ENCODE results near the gene CAMK1D.
A peak's percentile ranks its signal among the peaks of the same experiment; 100 is the strongest.

CAMK1D gene

DNA sequence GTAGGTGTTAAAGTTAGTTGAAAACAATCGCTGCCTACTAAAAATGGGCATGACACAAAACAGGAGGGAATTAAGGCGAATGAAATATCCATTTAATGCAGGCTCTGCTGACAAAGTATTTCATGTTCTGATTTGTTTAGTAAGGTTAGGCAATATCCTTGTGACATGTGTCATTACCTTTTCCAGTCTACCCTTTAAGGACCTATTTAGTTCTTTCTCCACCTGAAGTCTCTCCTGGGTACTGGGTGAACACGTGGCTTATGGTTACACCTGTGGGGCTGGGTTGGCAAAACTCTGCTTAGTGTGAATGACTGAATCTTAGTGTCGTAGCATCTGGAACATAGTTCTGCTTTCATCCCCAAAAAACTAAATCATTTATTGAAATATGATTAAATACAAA is 338.6 kb downstream of the CAMK1D start:
- Mint-ChIP-seq H3K9me3 (no peaks in the 10 kb centered on the region), H3K4me1 (ENCODE audit: low read depth) (no peaks in the 10 kb centered on the region), H3K27ac (no peak overlapping the region), H3K27me3 (no peaks in the 10 kb centered on the region), H3K36me3 (ENCODE audit: low read depth) (no peaks in the 10 kb centered on the region), H3K4me3 (no peak overlapping the region)
- intact Hi-C loops (cut with micrococcal nuclease): no loop called here

DNA sequence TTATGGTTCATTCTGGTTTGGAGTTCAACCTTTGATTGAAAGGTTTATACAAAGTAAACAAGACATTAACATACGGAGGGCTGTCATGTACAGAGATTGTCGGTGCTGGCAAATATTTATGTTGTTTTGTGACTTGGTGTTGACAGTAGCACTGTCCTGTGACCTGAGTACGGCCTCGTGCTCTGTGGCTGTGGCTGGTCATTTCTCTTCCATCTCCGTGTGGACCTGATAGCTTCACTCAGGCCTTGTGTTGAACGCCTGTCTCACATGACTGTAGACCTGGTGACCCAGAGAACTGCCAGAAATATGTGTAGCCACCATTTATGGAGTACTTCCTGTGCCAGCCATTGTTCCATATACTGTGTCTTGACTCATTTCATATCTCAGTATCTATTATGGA is 340.5 kb downstream of the CAMK1D start:
- Mint-ChIP-seq H3K4me3 (no peak overlapping the region), H3K4me1 (ENCODE audit: low read depth) (no peaks in the 10 kb centered on the region), H3K27me3 (no peaks in the 10 kb centered on the region), H3K36me3 (ENCODE audit: low read depth) (no peaks in the 10 kb centered on the region), H3K9me3 (no peaks in the 10 kb centered on the region), H3K27ac (no peak overlapping the region)
- intact Hi-C loops (cut with micrococcal nuclease): no loop called here

DNA sequence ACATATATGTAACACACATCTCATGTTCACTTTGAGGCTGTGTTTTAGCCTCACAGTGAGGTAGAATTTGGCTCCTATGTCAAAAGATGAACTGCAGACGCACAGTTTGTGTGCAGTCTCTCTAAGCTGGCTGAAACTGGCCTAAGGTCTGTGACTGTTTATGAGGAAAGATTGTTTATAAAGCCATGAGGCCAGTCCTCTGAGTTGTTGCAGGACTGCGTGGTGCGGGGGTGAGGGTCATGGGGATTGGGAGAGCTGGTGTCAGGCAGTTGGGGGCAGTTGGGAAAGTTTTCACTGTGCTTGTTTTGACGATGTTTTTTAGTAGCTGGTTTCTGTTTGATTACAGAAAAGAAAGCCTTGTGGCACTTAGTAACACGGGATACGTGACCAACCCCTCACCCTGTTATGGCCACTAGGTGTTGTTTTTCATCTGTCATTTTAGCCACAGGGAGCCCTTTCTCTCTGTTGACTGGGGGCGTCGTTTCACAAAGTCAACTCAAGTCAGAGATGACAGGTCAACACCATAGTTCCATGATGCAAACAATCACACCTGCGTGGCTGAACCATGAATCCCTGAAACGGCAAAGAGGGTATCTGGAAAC is 341.3 kb downstream of the CAMK1D start:
- H3K27ac Mint-ChIP-seq: no peak overlapping the region
- H3K4me1 Mint-ChIP-seq (ENCODE audit: low read depth): no peaks in the 10 kb centered on the region
- H3K36me3 Mint-ChIP-seq (ENCODE audit: low read depth): no peaks in the 10 kb centered on the region
- intact Hi-C loops (cut with micrococcal nuclease): no loop called here
- H3K9me3 Mint-ChIP-seq: no peaks in the 10 kb centered on the region
- no peaks in the 10 kb centered on the region for H3K27me3 Mint-ChIP-seq
- no peak overlapping the region for H3K4me3 Mint-ChIP-seq

DNA sequence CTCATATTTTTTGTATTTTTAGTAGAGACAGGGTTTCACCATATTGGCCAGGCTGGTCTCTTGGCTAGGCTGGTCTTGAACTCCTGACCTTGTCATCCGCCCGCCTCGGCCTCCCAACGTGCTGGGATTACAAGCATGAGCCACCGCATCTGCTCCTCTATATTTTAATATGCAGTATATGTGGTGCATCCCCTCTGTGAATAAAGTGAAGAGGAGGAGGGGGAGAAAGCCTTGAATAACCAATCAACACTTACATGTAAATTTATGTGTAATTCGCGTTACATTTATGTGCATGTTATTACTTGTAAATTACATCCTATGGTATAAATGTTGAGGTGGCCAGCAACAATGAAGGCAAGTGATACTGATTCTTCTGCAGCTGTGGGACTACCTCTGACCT is 342.2 kb downstream of the CAMK1D start:
- Mint-ChIP-seq H3K27ac (no peak overlapping the region), H3K4me1 (ENCODE audit: low read depth) (no peaks in the 10 kb centered on the region), H3K27me3 (no peaks in the 10 kb centered on the region), H3K9me3 (no peaks in the 10 kb centered on the region), H3K36me3 (ENCODE audit: low read depth) (no peaks in the 10 kb centered on the region), H3K4me3 (no peak overlapping the region)
- intact Hi-C loops (cut with micrococcal nuclease): no loop called here

DNA sequence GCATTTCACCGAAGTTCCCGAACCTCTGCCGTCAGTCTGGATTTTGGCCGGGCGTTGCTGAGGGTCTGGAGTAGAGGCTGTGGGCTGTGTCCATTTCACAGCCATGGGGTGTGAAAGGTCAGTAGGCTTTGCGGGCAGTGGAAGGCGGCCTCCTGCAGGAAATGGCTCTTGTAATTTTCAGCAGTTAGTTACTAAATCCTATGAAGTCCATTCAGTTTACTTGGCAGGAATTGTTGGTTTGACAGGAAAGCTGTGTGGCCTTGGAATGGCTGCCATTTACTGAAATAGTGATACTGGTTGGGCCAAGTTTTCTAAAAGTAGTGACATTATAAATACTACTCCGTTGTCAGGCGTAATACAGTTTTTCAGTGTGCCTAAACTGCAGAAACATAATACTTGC is 348.4 kb downstream of the CAMK1D start:
- H3K9me3 Mint-ChIP-seq: peaks cover 38% of the 10 kb centered on the region
- no peak overlapping the region for H3K27ac Mint-ChIP-seq
- H3K4me1 Mint-ChIP-seq (ENCODE audit: low read depth): peaks cover 24% of the 10 kb centered on the region
- peaks cover 45% of the 10 kb centered on the region for H3K36me3 Mint-ChIP-seq (ENCODE audit: low read depth)
- H3K4me3 Mint-ChIP-seq: no peak overlapping the region
- intact Hi-C loops (cut with micrococcal nuclease): no loop called here
- no peaks in the 10 kb centered on the region for H3K27me3 Mint-ChIP-seq

DNA sequence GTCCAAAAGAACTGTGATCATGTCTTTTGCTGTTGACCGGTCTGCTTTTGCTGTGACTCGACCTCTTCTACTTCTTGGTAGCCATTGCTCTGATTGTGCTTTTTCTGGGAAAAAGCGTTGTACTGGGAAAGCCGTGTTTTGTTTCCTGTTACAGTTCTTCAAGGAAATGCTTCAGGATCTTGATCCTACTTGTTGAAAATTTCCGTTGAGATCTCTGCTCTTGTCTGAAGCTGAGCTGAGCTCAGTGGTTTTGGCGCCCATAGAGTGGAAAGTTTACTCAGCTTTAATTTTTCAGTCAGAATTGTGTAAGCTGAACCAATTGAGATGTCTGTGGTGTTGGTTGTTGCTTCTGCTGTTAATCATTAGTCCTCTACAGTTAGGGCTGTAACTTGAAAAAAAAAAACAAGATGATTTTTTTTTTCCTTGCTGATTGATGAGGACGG is 349.9 kb downstream of the CAMK1D start:
- intact Hi-C loops (cut with micrococcal nuclease): no loop called here
- Mint-ChIP-seq H3K36me3 (ENCODE audit: low read depth) (peaks cover 45% of the 10 kb centered on the region), H3K27me3 (no peaks in the 10 kb centered on the region), H3K4me3 (no peak overlapping the region), H3K9me3 (peaks cover 38% of the 10 kb centered on the region), H3K4me1 (ENCODE audit: low read depth) (peaks cover 32% of the 10 kb centered on the region), H3K27ac (no peak overlapping the region)

DNA sequence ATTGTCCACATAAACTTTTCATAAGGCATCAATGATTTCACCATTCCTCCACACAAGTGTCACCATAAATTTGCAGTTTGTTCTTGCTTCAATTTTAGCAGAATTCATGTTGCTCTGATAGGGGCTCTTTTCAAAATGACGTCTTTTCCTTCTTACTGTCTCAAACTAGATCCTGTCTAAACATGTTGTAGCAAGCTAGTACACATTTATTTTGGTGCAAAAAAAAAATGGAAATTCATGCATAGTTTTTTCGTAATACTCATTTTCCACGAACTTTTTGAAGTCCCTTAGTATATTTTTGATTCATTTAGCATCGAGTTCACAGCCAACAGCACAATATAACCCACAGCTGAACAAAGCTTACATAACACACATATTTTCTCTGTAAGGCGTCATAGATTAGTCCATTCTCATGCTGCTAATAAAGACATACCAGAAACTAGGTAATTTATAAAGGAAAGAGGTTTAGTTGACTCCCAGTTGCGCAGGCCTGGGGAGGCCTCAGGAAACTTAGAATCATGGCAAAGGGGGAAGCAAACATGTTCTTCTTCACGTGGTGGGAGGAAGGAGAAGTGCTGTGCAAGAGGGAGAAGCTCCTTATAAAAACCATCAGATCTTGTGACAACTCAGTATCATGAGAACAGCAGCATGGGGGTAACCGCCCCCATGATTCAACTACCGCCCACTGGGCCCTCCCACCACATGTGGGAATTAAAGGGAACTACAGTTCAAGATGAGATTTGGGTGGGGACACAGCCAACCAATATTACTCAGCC is 350.6 kb downstream of the CAMK1D start:
- H3K9me3 Mint-ChIP-seq: peaks cover 38% of the 10 kb centered on the region
- peaks cover 38% of the 10 kb centered on the region for H3K4me1 Mint-ChIP-seq (ENCODE audit: low read depth)
- H3K36me3 Mint-ChIP-seq (ENCODE audit: low read depth): peaks cover 45% of the 10 kb centered on the region
- intact Hi-C loops (cut with micrococcal nuclease): loop anchor here (10.0 kb wide), 1 partner anchor 455 kb away; no protein-coding TSS in a partner anchor
- H3K4me3 Mint-ChIP-seq: no peak overlapping the region
- H3K27me3 Mint-ChIP-seq: no peaks in the 10 kb centered on the region
- peak overlapping the region; percentile 68 for H3K27ac Mint-ChIP-seq

DNA sequence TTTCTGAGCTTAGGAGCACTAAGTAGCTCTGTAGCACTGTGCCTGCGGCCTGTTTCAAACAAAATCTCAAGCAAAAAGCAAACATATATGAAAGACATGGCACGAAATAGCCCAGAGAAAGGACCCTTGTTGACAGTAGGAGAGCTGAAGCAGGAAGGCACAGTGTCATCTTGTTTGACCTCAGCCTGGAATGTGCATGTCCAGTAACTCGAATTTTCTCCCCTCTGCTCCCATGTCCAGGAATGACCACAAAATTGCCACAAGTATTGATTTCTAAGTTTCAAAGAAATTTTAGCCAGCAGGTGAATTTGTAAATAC is 351.2 kb downstream of the CAMK1D start:
- peaks cover 45% of the 10 kb centered on the region for H3K36me3 Mint-ChIP-seq (ENCODE audit: low read depth)
- peaks cover 38% of the 10 kb centered on the region for H3K4me1 Mint-ChIP-seq (ENCODE audit: low read depth)
- intact Hi-C loops (cut with micrococcal nuclease): loop anchor here (10.0 kb wide), 1 partner anchor 456 kb away; no protein-coding TSS in a partner anchor
- H3K9me3 Mint-ChIP-seq: peaks cover 38% of the 10 kb centered on the region
- no peaks in the 10 kb centered on the region for H3K27me3 Mint-ChIP-seq
- H3K4me3 Mint-ChIP-seq: no peak overlapping the region
- peak overlapping the region; percentile 68 for H3K27ac Mint-ChIP-seq

DNA sequence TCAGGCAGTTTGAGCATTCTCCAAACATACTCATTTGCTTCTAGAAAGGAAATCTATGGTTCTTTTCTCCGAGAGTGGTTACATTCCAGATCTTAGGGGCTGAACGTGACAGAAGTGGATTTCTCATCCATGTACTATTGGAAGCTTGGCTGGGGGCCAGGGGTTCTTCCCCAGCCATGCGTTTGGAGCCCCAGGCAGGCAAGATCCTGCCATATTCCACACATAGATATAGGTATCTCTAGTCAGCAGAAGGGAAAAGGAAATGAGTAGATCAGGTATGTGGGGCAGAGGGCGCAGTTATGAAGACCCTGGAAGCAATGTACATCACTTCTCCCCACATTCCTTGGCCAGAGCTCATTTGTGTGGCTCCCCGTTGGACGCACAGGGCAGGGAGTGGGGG is 352.3 kb downstream of the CAMK1D start:
- H3K27me3 Mint-ChIP-seq: no peaks in the 10 kb centered on the region
- H3K4me1 Mint-ChIP-seq (ENCODE audit: low read depth): peaks cover 39% of the 10 kb centered on the region
- H3K27ac Mint-ChIP-seq: no peak overlapping the region
- peaks cover 45% of the 10 kb centered on the region for H3K36me3 Mint-ChIP-seq (ENCODE audit: low read depth)
- intact Hi-C loops (cut with micrococcal nuclease): loop anchor here (10.0 kb wide), 1 partner anchor 457 kb away; no protein-coding TSS in a partner anchor
- H3K4me3 Mint-ChIP-seq: no peak overlapping the region
- peaks cover 38% of the 10 kb centered on the region for H3K9me3 Mint-ChIP-seq

DNA sequence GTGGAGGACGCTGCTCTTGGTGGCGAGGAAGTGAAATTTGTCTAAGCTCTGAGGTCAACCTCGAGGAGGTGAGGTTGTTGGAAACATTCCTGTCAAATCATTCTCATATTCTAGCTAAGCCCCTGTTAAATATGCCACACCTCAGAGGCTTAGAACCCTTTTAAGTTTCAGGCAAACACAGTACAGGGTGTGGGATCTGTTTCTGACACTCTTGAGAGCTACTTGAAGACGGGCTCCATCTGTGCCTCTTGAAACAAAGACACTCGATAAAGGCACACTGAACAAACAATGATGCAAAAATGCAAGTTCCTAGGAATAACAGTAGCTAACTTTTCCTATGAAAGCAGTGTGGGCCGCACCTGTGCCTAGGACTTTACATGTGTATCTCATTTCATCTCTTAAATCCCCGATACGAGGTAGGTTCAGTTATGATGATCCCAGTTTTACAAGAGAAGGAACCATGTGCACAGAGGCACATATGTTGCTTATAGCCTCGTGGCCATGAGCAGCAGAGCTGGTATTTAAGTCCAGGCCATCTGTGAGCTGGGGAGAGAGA is 352.9 kb downstream of the CAMK1D start:
- intact Hi-C loops (cut with micrococcal nuclease): loop anchor here (10.0 kb wide), 1 partner anchor 457 kb away; no protein-coding TSS in a partner anchor
- H3K36me3 Mint-ChIP-seq (ENCODE audit: low read depth): peaks cover 43% of the 10 kb centered on the region
- peaks cover 38% of the 10 kb centered on the region for H3K9me3 Mint-ChIP-seq
- H3K27ac Mint-ChIP-seq: no peak overlapping the region
- no peak overlapping the region for H3K4me3 Mint-ChIP-seq
- H3K27me3 Mint-ChIP-seq: no peaks in the 10 kb centered on the region
- peaks cover 45% of the 10 kb centered on the region for H3K4me1 Mint-ChIP-seq (ENCODE audit: low read depth)

DNA sequence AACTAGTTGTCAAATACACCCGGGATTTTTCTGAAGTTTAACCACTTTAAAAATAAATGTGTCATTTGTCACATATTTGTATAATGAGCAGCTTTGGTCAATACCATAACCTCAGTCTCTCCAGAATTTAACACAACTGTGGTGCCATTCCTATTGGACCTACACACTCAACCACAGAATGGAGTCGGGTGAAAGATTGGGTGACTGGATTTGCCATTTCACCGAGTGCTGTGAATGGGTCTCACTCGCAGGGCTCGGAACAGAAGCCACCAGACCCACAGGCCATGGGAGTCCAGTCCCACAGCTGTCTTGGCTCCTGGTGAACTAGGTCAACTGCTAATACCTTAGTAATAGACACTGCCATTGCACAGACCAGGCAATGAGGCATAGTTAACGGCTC is 353.8 kb downstream of the CAMK1D start:
- Mint-ChIP-seq H3K9me3 (peaks cover 32% of the 10 kb centered on the region), H3K27ac (no peak overlapping the region), H3K36me3 (ENCODE audit: low read depth) (peaks cover 37% of the 10 kb centered on the region), H3K4me3 (no peak overlapping the region), H3K4me1 (ENCODE audit: low read depth) (peaks cover 50% of the 10 kb centered on the region), H3K27me3 (no peaks in the 10 kb centered on the region)
- intact Hi-C loops (cut with micrococcal nuclease): loop anchor here (10.0 kb wide), 1 partner anchor 458 kb away; no protein-coding TSS in a partner anchor

DNA sequence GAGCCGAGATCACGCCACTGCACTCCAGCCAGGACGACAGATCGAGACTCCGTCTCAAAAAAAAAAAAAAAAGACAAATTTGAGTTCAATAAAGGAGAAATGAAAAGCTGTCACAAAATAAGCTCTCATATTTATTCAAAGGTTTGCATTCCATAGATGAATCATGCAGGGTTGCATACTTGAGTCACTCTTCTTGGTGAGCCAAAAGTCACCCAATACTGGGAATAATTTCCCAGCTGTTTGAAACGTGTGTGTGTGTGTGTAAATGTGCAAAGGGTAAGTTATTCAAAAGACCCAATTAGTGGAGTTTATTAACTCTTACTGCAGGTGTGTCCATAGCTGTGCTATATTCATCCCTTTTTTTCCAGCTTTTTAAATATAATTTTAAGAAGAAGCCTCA is 354.5 kb downstream of the CAMK1D start:
- H3K27me3 Mint-ChIP-seq: no peaks in the 10 kb centered on the region
- peaks cover 31% of the 10 kb centered on the region for H3K9me3 Mint-ChIP-seq
- no peak overlapping the region for H3K27ac Mint-ChIP-seq
- H3K36me3 Mint-ChIP-seq (ENCODE audit: low read depth): peaks cover 35% of the 10 kb centered on the region
- H3K4me3 Mint-ChIP-seq: no peak overlapping the region
- intact Hi-C loops (cut with micrococcal nuclease): loop anchor here (10.0 kb wide), 1 partner anchor 459 kb away; no protein-coding TSS in a partner anchor
- H3K4me1 Mint-ChIP-seq (ENCODE audit: low read depth): peaks cover 52% of the 10 kb centered on the region

DNA sequence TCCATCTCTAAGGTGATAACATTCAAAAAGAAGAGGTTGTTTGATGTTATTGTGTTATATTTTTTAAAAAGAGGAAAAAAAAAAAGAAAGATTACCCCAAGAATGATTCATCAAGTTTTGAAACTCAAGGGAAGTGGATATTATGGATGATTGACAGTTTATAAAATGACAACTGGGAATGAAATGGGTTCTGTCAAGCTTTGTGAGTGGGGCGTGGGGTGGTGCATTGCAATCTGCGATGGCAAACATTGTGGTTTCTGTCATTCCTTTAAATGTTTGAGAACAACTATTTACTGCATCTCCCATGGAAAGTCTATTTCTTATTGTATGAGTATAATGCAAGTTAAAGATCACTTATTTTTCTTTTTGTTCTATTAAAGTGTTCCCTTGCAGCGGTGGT is 355.1 kb downstream of the CAMK1D start:
- no peak overlapping the region for H3K27ac Mint-ChIP-seq
- intact Hi-C loops (cut with micrococcal nuclease): loop anchor here (10.0 kb wide), 1 partner anchor 460 kb away; no protein-coding TSS in a partner anchor
- peaks cover 28% of the 10 kb centered on the region for H3K36me3 Mint-ChIP-seq (ENCODE audit: low read depth)
- no peak overlapping the region for H3K4me3 Mint-ChIP-seq
- no peaks in the 10 kb centered on the region for H3K27me3 Mint-ChIP-seq
- peaks cover 53% of the 10 kb centered on the region for H3K4me1 Mint-ChIP-seq (ENCODE audit: low read depth)
- H3K9me3 Mint-ChIP-seq: peaks cover 24% of the 10 kb centered on the region

DNA sequence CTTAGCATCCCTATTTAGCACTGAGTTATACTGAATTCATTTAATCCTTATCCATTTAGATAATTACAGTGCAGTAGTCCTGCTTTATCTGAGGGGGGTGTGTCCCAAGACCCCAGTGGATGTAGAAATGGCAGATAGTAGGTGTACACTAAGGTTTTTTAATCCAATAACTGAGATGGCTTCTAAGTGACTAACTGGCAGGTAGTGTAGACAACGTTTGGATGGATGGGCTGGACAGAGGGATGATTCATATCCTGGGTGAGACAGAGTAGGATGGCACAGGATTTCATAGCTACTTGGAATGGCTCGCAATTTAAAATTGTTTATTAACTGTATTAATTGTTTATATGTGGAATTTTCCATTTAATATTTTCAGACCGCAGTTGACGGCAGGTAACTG is 356.6 kb downstream of the CAMK1D start:
- Mint-ChIP-seq H3K27me3 (no peaks in the 10 kb centered on the region), H3K4me3 (no peak overlapping the region), H3K4me1 (ENCODE audit: low read depth) (peaks cover 54% of the 10 kb centered on the region), H3K36me3 (ENCODE audit: low read depth) (peaks cover 14% of the 10 kb centered on the region), H3K9me3 (peaks cover 10% of the 10 kb centered on the region), H3K27ac (no peak overlapping the region)
- intact Hi-C loops (cut with micrococcal nuclease): loop anchor here (10.0 kb wide), 1 partner anchor 461 kb away; no protein-coding TSS in a partner anchor

All from dendritic cell treated with granulocyte-macrophage colony-stimulating factor and Interleukin-4, amounts not matched to agents 40 ng/mL and 50 ng/mL, for 4 days (primary cell).